22Rv1 (cell line): ENCODE results near the gene SMCHD1.

Source experiments
- ZFX ChIP-seq: fragments of 450-650 bp; IDR thresholded peaks from 2 replicates; pipeline ENCODE4 v1.6.1; 2017; ENCODE audit warnings: antibody characterized with exemption, borderline replicate concordance
- TF ChIP-seq, protein P1 (sequence below): fragments of 450-650 bp; IDR thresholded peaks from 2 replicates; pipeline ENCODE4 v1.5.1; 2017; ENCODE audit warnings: mild to moderate bottlenecking

DNA sequence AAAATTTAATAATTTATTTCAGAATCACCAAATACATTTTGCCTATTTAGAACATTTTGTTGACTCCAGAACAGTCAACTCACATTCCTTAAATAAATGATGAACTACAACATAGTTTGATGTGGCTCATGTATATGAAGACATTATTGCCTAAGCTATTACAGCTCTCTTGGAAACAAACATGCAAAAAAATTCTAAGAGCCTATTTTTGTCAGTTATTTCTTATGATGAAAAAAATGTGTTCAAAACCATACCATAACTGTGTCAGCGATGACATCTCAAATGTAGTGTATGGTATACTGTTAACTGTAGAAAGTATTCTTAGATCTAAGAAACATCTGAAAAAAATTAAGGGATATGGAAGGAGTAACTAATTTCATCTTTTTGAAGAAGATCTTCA lies 185.0 kb downstream of the SMCHD1 start:
- TF ChIP-seq, protein P1, sequence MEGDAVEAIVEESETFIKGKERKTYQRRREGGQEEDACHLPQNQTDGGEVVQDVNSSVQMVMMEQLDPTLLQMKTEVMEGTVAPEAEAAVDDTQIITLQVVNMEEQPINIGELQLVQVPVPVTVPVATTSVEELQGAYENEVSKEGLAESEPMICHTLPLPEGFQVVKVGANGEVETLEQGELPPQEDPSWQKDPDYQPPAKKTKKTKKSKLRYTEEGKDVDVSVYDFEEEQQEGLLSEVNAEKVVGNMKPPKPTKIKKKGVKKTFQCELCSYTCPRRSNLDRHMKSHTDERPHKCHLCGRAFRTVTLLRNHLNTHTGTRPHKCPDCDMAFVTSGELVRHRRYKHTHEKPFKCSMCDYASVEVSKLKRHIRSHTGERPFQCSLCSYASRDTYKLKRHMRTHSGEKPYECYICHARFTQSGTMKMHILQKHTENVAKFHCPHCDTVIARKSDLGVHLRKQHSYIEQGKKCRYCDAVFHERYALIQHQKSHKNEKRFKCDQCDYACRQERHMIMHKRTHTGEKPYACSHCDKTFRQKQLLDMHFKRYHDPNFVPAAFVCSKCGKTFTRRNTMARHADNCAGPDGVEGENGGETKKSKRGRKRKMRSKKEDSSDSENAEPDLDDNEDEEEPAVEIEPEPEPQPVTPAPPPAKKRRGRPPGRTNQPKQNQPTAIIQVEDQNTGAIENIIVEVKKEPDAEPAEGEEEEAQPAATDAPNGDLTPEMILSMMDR = no peak
- no peak for TF ChIP-seq ZFX
